Skeletal muscle satellite cell (primary cell): Measurements from ENCODE around the gene VAV3.

ENCODE experiments used
- H3K27me3 ChIP-seq: 2 replicates; pipeline ENCODE4 v1.7.0; 2013; ENCODE audit warnings: low read length; ENCODE audit not compliant: control insufficient read depth, insufficient read depth
- H3K36me3 ChIP-seq: 2 replicates; pipeline ENCODE4 v1.7.0; 2013; ENCODE audit warnings: mild to moderate bottlenecking, control low read depth, low read length; ENCODE audit not compliant: insufficient read depth
- H3K4me1 ChIP-seq: 2 replicates; pipeline ENCODE4 v1.7.0; 2013; ENCODE audit warnings: low read length; ENCODE audit not compliant: control insufficient read depth, insufficient read depth
- H3K4me2 ChIP-seq: 2 replicates; pipeline ENCODE4 v1.7.0; 2013; ENCODE audit warnings: mild to moderate bottlenecking, low read length
- H3K4me3 ChIP-seq: 2 replicates; pipeline ENCODE4 v1.7.0; 2013; ENCODE audit warnings: low read length
- H3K9ac ChIP-seq: 2 replicates; pipeline ENCODE4 v1.7.0; 2013; ENCODE audit warnings: mild to moderate bottlenecking, low read depth, low read length, moderate library complexity
- H3K9me3 ChIP-seq: replicated peaks from 2 replicates; pipeline ENCODE4 v1.7.0; 2013; ENCODE audit warnings: mild to moderate bottlenecking, control low read depth, low read length

VAV3 gene

GRCh38 chr1:107673006-107673405 is 292.0 kb downstream of the VAV3 start:
- Histone ChIP-seq H3K4me2 (no peak overlapping the region), H3K9me3 (no peaks in the 10 kb centered on the region), H3K27me3 (no peaks in the 10 kb centered on the region), H3K36me3 (no peaks in the 10 kb centered on the region), H3K9ac (no peak overlapping the region), H3K4me1 (no peaks in the 10 kb centered on the region), H3K4me3 (no peak overlapping the region)

- H3K4me3 ChIP-seq, result no peak overlapping the region
- no peaks in the 10 kb centered on the region for H3K4me1 ChIP-seq
- no peak overlapping the region for H3K9ac ChIP-seq
- no peaks in the 10 kb centered on the region for H3K27me3 ChIP-seq
- no peaks in the 10 kb centered on the region for H3K9me3 ChIP-seq
- no peak overlapping the region for H3K4me2 ChIP-seq
- H3K36me3 ChIP-seq, result no peaks in the 10 kb centered on the region
Measured at GRCh38 chr1:107670397-107671040, 294.5 kb downstream of the VAV3 start.

- Histone ChIP-seq H3K9me3 (no peaks in the 10 kb centered on the region), H3K4me2 (no peak overlapping the region), H3K4me1 (no peaks in the 10 kb centered on the region), H3K9ac (no peak overlapping the region), H3K36me3 (no peaks in the 10 kb centered on the region), H3K4me3 (no peak overlapping the region), H3K27me3 (no peaks in the 10 kb centered on the region)
Measured at GRCh38 chr1:107669996-107670395, 295.0 kb downstream of the VAV3 start.

GRCh38 chr1:107668762-107669161 is 296.2 kb downstream of the VAV3 start:
- H3K9ac ChIP-seq, result no peak overlapping the region
- H3K4me2 ChIP-seq, result no peak overlapping the region
- no peaks in the 10 kb centered on the region for H3K27me3 ChIP-seq
- H3K4me3 ChIP-seq, result no peak overlapping the region
- H3K36me3 ChIP-seq, result no peaks in the 10 kb centered on the region
- H3K9me3 ChIP-seq, result no peaks in the 10 kb centered on the region
- no peaks in the 10 kb centered on the region for H3K4me1 ChIP-seq

GRCh38 chr1:107666493-107666892 is 298.5 kb downstream of the VAV3 start:
- H3K9me3 ChIP-seq, result no peaks in the 10 kb centered on the region
- H3K27me3 ChIP-seq, result no peaks in the 10 kb centered on the region
- no peak overlapping the region for H3K4me3 ChIP-seq
- no peaks in the 10 kb centered on the region for H3K36me3 ChIP-seq
- no peak overlapping the region for H3K9ac ChIP-seq
- H3K4me1 ChIP-seq, result no peaks in the 10 kb centered on the region
- no peak overlapping the region for H3K4me2 ChIP-seq

- Histone ChIP-seq H3K9me3 (no peaks in the 10 kb centered on the region), H3K9ac (no peak overlapping the region), H3K4me3 (no peak overlapping the region), H3K36me3 (no peaks in the 10 kb centered on the region), H3K4me1 (no peaks in the 10 kb centered on the region), H3K27me3 (no peaks in the 10 kb centered on the region), H3K4me2 (no peak overlapping the region)
Measured at GRCh38 chr1:107664982-107665925, 299.7 kb downstream of the VAV3 start.

- H3K27me3 ChIP-seq, result no peaks in the 10 kb centered on the region
- no peaks in the 10 kb centered on the region for H3K36me3 ChIP-seq
- no peak overlapping the region for H3K4me2 ChIP-seq
- no peaks in the 10 kb centered on the region for H3K4me1 ChIP-seq
- H3K9ac ChIP-seq, result no peak overlapping the region
- no peak overlapping the region for H3K4me3 ChIP-seq
- no peaks in the 10 kb centered on the region for H3K9me3 ChIP-seq
Measured at GRCh38 chr1:107662971-107663370, 302.0 kb downstream of the VAV3 start.

- Histone ChIP-seq H3K4me3 (no peak overlapping the region), H3K9ac (no peak overlapping the region), H3K4me2 (no peak overlapping the region), H3K4me1 (no peaks in the 10 kb centered on the region), H3K9me3 (no peaks in the 10 kb centered on the region), H3K27me3 (no peaks in the 10 kb centered on the region), H3K36me3 (no peaks in the 10 kb centered on the region)
Measured at GRCh38 chr1:107661158-107661557, 303.8 kb downstream of the VAV3 start.

GRCh38 chr1:107659961-107660360 is 305.0 kb downstream of the VAV3 start:
- Histone ChIP-seq H3K4me2 (no peak overlapping the region), H3K36me3 (no peaks in the 10 kb centered on the region), H3K9ac (no peak overlapping the region), H3K4me3 (no peak overlapping the region), H3K4me1 (no peaks in the 10 kb centered on the region), H3K27me3 (no peaks in the 10 kb centered on the region), H3K9me3 (no peaks in the 10 kb centered on the region)

GRCh38 chr1:107657356-107657755 is 307.6 kb downstream of the VAV3 start:
- no peaks in the 10 kb centered on the region for H3K36me3 ChIP-seq
- no peak overlapping the region for H3K9ac ChIP-seq
- no peak overlapping the region for H3K4me2 ChIP-seq
- no peak overlapping the region for H3K4me3 ChIP-seq
- H3K27me3 ChIP-seq, result no peaks in the 10 kb centered on the region
- H3K9me3 ChIP-seq, result no peaks in the 10 kb centered on the region
- H3K4me1 ChIP-seq, result no peaks in the 10 kb centered on the region

GRCh38 chr1:107653765-107654164 is 311.2 kb downstream of the VAV3 start:
- no peak overlapping the region for H3K9ac ChIP-seq
- H3K4me2 ChIP-seq, result no peak overlapping the region
- H3K36me3 ChIP-seq, result no peaks in the 10 kb centered on the region
- no peaks in the 10 kb centered on the region for H3K9me3 ChIP-seq
- peaks cover 8% of the 10 kb centered on the region for H3K4me1 ChIP-seq
- H3K4me3 ChIP-seq, result no peak overlapping the region
- H3K27me3 ChIP-seq, result no peaks in the 10 kb centered on the region

- no peaks in the 10 kb centered on the region for H3K36me3 ChIP-seq
- peaks cover 14% of the 10 kb centered on the region for H3K4me1 ChIP-seq
- H3K4me3 ChIP-seq, result no peak overlapping the region
- no peak overlapping the region for H3K9ac ChIP-seq
- H3K9me3 ChIP-seq, result no peaks in the 10 kb centered on the region
- H3K27me3 ChIP-seq, result no peaks in the 10 kb centered on the region
- H3K4me2 ChIP-seq, result no peak overlapping the region
Measured at GRCh38 chr1:107653005-107653404, 312.0 kb downstream of the VAV3 start.
